IMR-90 (cell line): ENCODE data around the gene ZMYM4. TPM values are rescaled to one million over a fixed set of nuclear protein-coding genes. Genes with fewer than 3 reads are reported as not detected.
"Not testable (repeated sequence)": the region's sequence is repeated elsewhere in the genome, so short reads cannot be mapped to it uniquely, and the experiment has no call there.

ENCODE experiments used
- ATAC-seq: fragments of 200-7000 bp; cut with Tn5 transposase; 2 replicates; pipeline ENCODE4 v1.9.1; 2020; ENCODE audit warnings: low read depth, mild to moderate bottlenecking, moderate library complexity
- BruUV-seq: library from RNA; stranded (reverse); fragments of 400-500 nt; replicated peaks from 2 replicates; lab custom pipeline; 2021; lab: Mats Ljungman, UMichigan
- CTCF ChIA-PET: fragments of 300-600 bp; formaldehyde crosslinking; extraction: SDS; loops from one replicate; lab custom pipeline; 2021; ENCODE audit warnings: antibody characterized with exemption; lab: Yijun Ruan, JAX
- POLR2A ChIA-PET: fragments of 300-600 bp; sonication (Branson Sonifier 250); formaldehyde crosslinking; loops from one replicate; lab custom pipeline; 2022; ENCODE audit warnings: antibody characterized with exemption; ENCODE audit not compliant: unreplicated experiment; lab: Charles Lee
- DNase-seq: peaks from one replicate; pipeline ENCODE4 v3.0.0; 2013
- H2AFZ ChIP-seq: replicated peaks from 2 replicates; pipeline ENCODE3; 2013; ENCODE audit warnings: low read length, mild to moderate bottlenecking; ENCODE audit not compliant: poor library complexity
- H2AK5ac ChIP-seq: 2 replicates; pipeline ENCODE4 v1.6.1; 2013; ENCODE audit warnings: low read depth, low read length, inconsistent platforms
- H2AK9ac ChIP-seq: replicated peaks from 2 replicates; pipeline ENCODE3; 2013; ENCODE audit warnings: mild to moderate bottlenecking, low read depth, low read length, moderate library complexity; ENCODE audit not compliant: poor library complexity
- H2BK120ac ChIP-seq: 2 replicates; pipeline ENCODE4 v1.6.1; 2013; ENCODE audit warnings: low read depth, low read length, inconsistent platforms
- H2BK15ac ChIP-seq: 3 replicates; pipeline ENCODE4 v1.6.1; 2013; ENCODE audit warnings: low read depth, low read length, inconsistent platforms
- H2BK20ac ChIP-seq: 2 replicates; pipeline ENCODE4 v1.6.1; 2013; ENCODE audit warnings: low read depth, mild to moderate bottlenecking, inconsistent platforms, low read length, moderate library complexity
- H2BK5ac ChIP-seq: 2 replicates; pipeline ENCODE4 v1.6.1; 2013; ENCODE audit warnings: mild to moderate bottlenecking, low read depth, low read length, inconsistent platforms; ENCODE audit not compliant: poor library complexity, severe bottlenecking
- H3K14ac ChIP-seq: replicated peaks from 2 replicates; pipeline ENCODE4 v1.6.1; 2013; ENCODE audit warnings: low read depth, low read length, inconsistent platforms
- H3K18ac ChIP-seq: 2 replicates; pipeline ENCODE4 v1.6.1; 2013; ENCODE audit warnings: low read depth, low read length, control low read depth
- H3K23ac ChIP-seq: 2 replicates; pipeline ENCODE4 v1.6.1; 2013; ENCODE audit warnings: low read depth, low read length, inconsistent platforms
- H3K27ac ChIP-seq: 2 replicates; pipeline ENCODE4 v1.5.1; 2013; ENCODE audit warnings: mild to moderate bottlenecking, control low read depth, low read length; ENCODE audit not compliant: insufficient read depth
- H3K27me3 ChIP-seq: 2 replicates; pipeline ENCODE4 v1.6.1; 2013; ENCODE audit warnings: low read length; ENCODE audit not compliant: control insufficient read depth, insufficient read depth
- H3K36me3 ChIP-seq: 2 replicates; pipeline ENCODE4 v1.6.1; 2013; ENCODE audit warnings: low read length, mixed read lengths; ENCODE audit not compliant: control insufficient read depth, insufficient read depth
- H3K4ac ChIP-seq: 2 replicates; pipeline ENCODE4 v1.6.1; 2013; ENCODE audit warnings: low read depth, low read length, inconsistent platforms
- H3K4me1 ChIP-seq: 2 replicates; pipeline ENCODE4 v1.6.1; 2013; ENCODE audit warnings: low read length, mixed read lengths; ENCODE audit not compliant: control insufficient read depth, insufficient read depth
- H3K4me2 ChIP-seq: 2 replicates; pipeline ENCODE4 v1.6.1; 2013; ENCODE audit warnings: low read depth, mild to moderate bottlenecking, control low read depth, low read length, moderate library complexity
- H3K4me3 ChIP-seq: 2 replicates; pipeline ENCODE4 v1.5.1; 2013; ENCODE audit warnings: low read depth, mild to moderate bottlenecking, control low read depth, low read length, moderate library complexity; ENCODE audit not compliant: insufficient read depth
- H3K56ac ChIP-seq: 2 replicates; pipeline ENCODE4 v1.6.1; 2013; ENCODE audit warnings: low read length, inconsistent platforms; ENCODE audit not compliant: insufficient read depth; ENCODE audit errors: extremely low read depth
- H3K79me1 ChIP-seq, 2 experiments: 2 replicates each; pipeline ENCODE4 v1.6.1; 2013; ENCODE audit warnings: low read length in 2 of 2, inconsistent platforms in 1 of 2, low read depth in 1 of 2
- H3K9ac ChIP-seq: 2 replicates; pipeline ENCODE4 v1.6.1; 2013; ENCODE audit warnings: low read depth, low read length, control low read depth
- H3K9me1 ChIP-seq: 2 replicates; pipeline ENCODE4 v1.6.1; 2013; ENCODE audit warnings: low read length, inconsistent platforms; ENCODE audit not compliant: insufficient read depth
- H3K9me3 ChIP-seq: 2 replicates; pipeline ENCODE4 v1.6.1; 2013; ENCODE audit warnings: low read length; ENCODE audit not compliant: control insufficient read depth, insufficient read depth
- H4K20me1 ChIP-seq: 2 replicates; pipeline ENCODE4 v1.6.1; 2013; ENCODE audit warnings: low read length, inconsistent platforms; ENCODE audit not compliant: insufficient read depth
- H4K5ac ChIP-seq: 2 replicates; pipeline ENCODE4 v1.6.1; 2013; ENCODE audit warnings: mild to moderate bottlenecking, low read depth, low read length, control low read depth
- H4K8ac ChIP-seq, 2 experiments: 2 replicates each; pipeline ENCODE4 v1.6.1; 2013; ENCODE audit warnings: low read depth in 2 of 2, low read length in 2 of 2, control low read depth in 1 of 2, inconsistent platforms in 1 of 2
- H4K91ac ChIP-seq: 2 replicates; pipeline ENCODE4 v1.6.1; 2013; ENCODE audit warnings: low read depth, low read length, inconsistent platforms; ENCODE audit not compliant: insufficient read depth
- CEBPB ChIP-seq: IDR thresholded peaks from 2 replicates; pipeline ENCODE4 v1.6.1; 2012; ENCODE audit warnings: low read depth, low read length, improper control_type of control experiment
- MAZ ChIP-seq: IDR thresholded peaks from 2 replicates; pipeline ENCODE4 v1.6.1; 2012; ENCODE audit warnings: low read depth, mild to moderate bottlenecking, low read length, improper control_type of control experiment, moderate library complexity, borderline replicate concordance
- WGBS, 2 experiments: methylation state at CpG; one replicate each; pipeline versions ENCODE4 v1.1.5 to v1.1.7; 2013; ENCODE audit warnings: missing lambda C conversion rate in 2 of 2; ENCODE audit not compliant: insufficient read length in 1 of 2; ENCODE audit errors: extremely low coverage in 2 of 2; 5-methylcytosine and 5-hydroxymethylcytosine counted together
- dilution Hi-C: fragments of 300-500 bp; cut with HindIII; formaldehyde crosslinking; loops from one replicate; pipeline ENCODE4 v1.14.3; 2018; ENCODE audit warnings: low sequenced_read_pairs; ENCODE audit not compliant: unreplicated experiment
- in situ Hi-C: fragments of 300-500 bp; cut with MboI; formaldehyde crosslinking; loops from 3 replicates; pipeline ENCODE4 v1.14.3; 2019; ENCODE audit warnings: low sequenced_read_pairs, inconsistent platforms, mixed read lengths
- intact Hi-C: fragments of 100-400 bp; cut with micrococcal nuclease; formaldehyde crosslinking; loops from 2 replicates; pipeline ENCODE4 v1.10.0; 2022
- polyA plus RNA-seq, 3 experiments: library from polyadenylated mRNA; depleted of rRNA; stranded (reverse); fragments of >200 nt; gene quantifications; 2 replicates each; pipeline ENCODE4 v1.2.3, GENCODE V29; 2012; ENCODE audit warnings: low replicate concordance in 1 of 3
- total RNA-seq: library from RNA; depleted of rRNA; stranded (reverse); fragments of >200 nt; gene quantifications from 2 replicates; pipeline ENCODE4 v1.2.3, GENCODE V29; 2012

ZMYM4 gene
- total and polyA plus RNA-seq, 2 of the 4 experiments (the other 2 are of a cell fraction) = 14.7 to 53.8 TPM

DNA sequence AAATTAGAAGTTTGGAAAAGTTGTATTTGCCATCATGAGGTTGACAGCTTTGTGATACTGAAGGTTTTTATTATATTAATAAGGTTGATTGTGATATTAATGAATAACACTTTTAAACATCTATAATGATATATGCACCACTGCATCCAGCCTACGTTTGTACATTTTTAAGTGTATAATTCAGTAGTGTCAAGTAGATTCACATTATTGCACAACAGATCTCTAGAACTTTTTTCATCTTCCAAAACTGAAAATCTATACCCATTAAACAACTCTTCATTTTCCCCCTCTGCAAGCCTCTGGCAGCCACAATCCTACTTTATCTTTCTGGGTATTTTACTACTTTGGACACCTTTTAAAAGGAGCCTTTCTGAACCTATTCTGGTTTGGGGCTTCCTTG lies 37.2 kb upstream of the ZMYM4 start:
- dilution Hi-C loops = no loop called here
- Histone ChIP-seq H2AK5ac (no peak overlapping the region), H2BK15ac (no peak overlapping the region), H3K56ac (no peak overlapping the region), H3K4ac (no peak overlapping the region), H4K8ac (no peak overlapping the region), H3K27me3 (no peaks in the 10 kb centered on the region; the same call in 1 of the 2 replicates), H3K36me3 (no peaks in the 10 kb centered on the region), H2AK9ac (no peak overlapping the region), H3K4me3 (no peak overlapping the region), H2BK20ac (no peak overlapping the region), H3K79me1 (no peaks in the 10 kb centered on the region), H3K18ac (no peak overlapping the region), H2BK5ac (no peak overlapping the region), H3K9ac (no peak overlapping the region), H4K20me1 (no peaks in the 10 kb centered on the region), H3K9me1 (no peaks in the 10 kb centered on the region), H4K5ac (no peak overlapping the region), H3K27ac (no peak overlapping the region), H3K14ac (no peak overlapping the region), H3K9me3 (0 out of 2 replicates have a peak, but pooled peaks cover 2% of the 10 kb centered on the region), H3K4me1 (no peaks in the 10 kb centered on the region), H4K91ac (no peak overlapping the region), H3K23ac (no peak overlapping the region), H2AFZ (no peak overlapping the region), H2BK120ac (no peak overlapping the region), H3K4me2 (no peak overlapping the region)
- DNase-seq (no peak), ATAC-seq (no peak)
- CTCF ChIA-PET = interaction anchor here (0.8 kb wide), 1 partner anchor 30 kb away, joined by 3 read pairs; no protein-coding TSS in a partner anchor
- in situ Hi-C loops = no loop called here
- no TSS peak for BruUV-seq
- intact Hi-C loops = no loop called here
- POLR2A ChIA-PET = no interaction called here
- TF ChIP-seq CEBPB = peak; percentile 62
- TF ChIP-seq MAZ = no peak
- WGBS, 2 experiments = no CpG with 5 or more reads among the region's 1 CpG

DNA sequence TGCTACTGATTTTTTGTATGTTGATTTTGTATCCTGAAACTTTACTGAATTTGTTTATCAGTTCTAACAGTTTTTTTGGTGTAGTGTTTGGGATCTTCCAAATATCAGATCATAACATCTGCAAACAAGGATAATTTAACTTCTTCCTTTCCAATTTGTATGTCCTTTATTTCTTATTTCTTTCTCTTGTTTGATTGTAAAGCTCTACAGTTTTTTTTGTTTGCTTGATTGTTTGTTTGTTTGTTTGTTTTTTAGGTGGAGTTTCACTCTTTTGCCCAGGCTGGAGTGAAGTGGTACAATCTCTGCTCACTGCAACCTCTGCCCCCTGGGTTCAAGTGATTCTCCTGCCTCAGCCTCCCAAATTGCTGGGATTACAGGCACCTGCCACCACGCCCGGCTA lies 31.7 kb upstream of the ZMYM4 start:
- dilution Hi-C loops, POLR2A ChIA-PET, H4K8ac ChIP-seq, H3K4me3 ChIP-seq, BruUV-seq, H3K36me3 ChIP-seq, H3K23ac ChIP-seq, H4K91ac ChIP-seq, H3K4me2 ChIP-seq, H3K18ac ChIP-seq, H2AFZ ChIP-seq, ATAC-seq, H2BK20ac ChIP-seq, H2AK5ac ChIP-seq, H2BK5ac ChIP-seq, H2BK15ac ChIP-seq, in situ Hi-C loops, DNase-seq, H3K79me1 ChIP-seq, H3K27me3 ChIP-seq, H2BK120ac ChIP-seq, H4K20me1 ChIP-seq, intact Hi-C loops, H3K9me1 ChIP-seq, H3K27ac ChIP-seq, H3K14ac ChIP-seq, H3K9me3 ChIP-seq, H3K4me1 ChIP-seq, H2AK9ac ChIP-seq, H3K56ac ChIP-seq, H3K9ac ChIP-seq, H3K4ac ChIP-seq, H4K5ac ChIP-seq: not testable (repeated sequence)
- CTCF ChIA-PET = interaction anchor here (0.6 kb wide), 2 partner anchors 137 to 377 kb away, joined by 3 to 4 read pairs; partner anchors contain the start of gene SMIM12
- 80% methylated on average over 2 of the region's 2 CpGs; no CpG with 5 or more reads in 1 of the 2 experiments for WGBS, 2 experiments
